SU-DHL-6 (cell line): ENCODE measurements around the gene MPRIP.
A peak's percentile ranks its signal among the peaks of the same experiment; 100 is the strongest.

Experiments
- H2AFZ ChIP-seq: fragments of 200-600 bp; sonication (generic); 2 replicates; pipeline ENCODE4 v1.6.1; 2014; ENCODE audit warnings: low read depth, mild to moderate bottlenecking, moderate library complexity, mixed read lengths, antibody characterized with exemption, low read length; ENCODE audit not compliant: severe bottlenecking
- H3F3A ChIP-seq: fragments of 200-600 bp; shearing (Covaris generic); 2 replicates; pipeline ENCODE4 v1.6.0; 2016; ENCODE audit warnings: antibody characterized with exemption, mild to moderate bottlenecking; ENCODE audit not compliant: insufficient read depth
- H3K27ac ChIP-seq: fragments of 200-600 bp; sonication (generic); 2 replicates; pipeline ENCODE4 v1.5.1; 2016; ENCODE audit warnings: low read depth, mild to moderate bottlenecking, low read length, moderate library complexity, mixed read lengths
- H3K27me3 ChIP-seq: fragments of 200-600 bp; sonication (generic), shearing (Covaris generic); 2 replicates; pipeline ENCODE4 v1.6.0; 2014; ENCODE audit warnings: mild to moderate bottlenecking, low read length
- H3K36me3 ChIP-seq: fragments of 200-600 bp; sonication (generic); 2 replicates; pipeline ENCODE4 v1.6.1; 2014; ENCODE audit warnings: mild to moderate bottlenecking, low read length, mixed read lengths
- H3K4me2 ChIP-seq: fragments of 300-600, 200-600 bp; shearing (Covaris generic), sonication (generic); 2 replicates; pipeline ENCODE4 v1.6.0; 2014; ENCODE audit warnings: low read length, low read depth, mild to moderate bottlenecking; ENCODE audit not compliant: poor library complexity, severe bottlenecking
- H3K4me3 ChIP-seq: fragments of 200-600 bp; sonication (generic); 2 replicates; pipeline ENCODE4 v1.5.1; 2014; ENCODE audit warnings: antibody characterized with exemption, low read length, mild to moderate bottlenecking, mixed read lengths; ENCODE audit not compliant: insufficient read depth, poor library complexity, severe bottlenecking
- H3K79me2 ChIP-seq: fragments of 200-600 bp; sonication (generic); 2 replicates; pipeline ENCODE4 v1.6.1; 2014; ENCODE audit warnings: mild to moderate bottlenecking, low read length, moderate library complexity; ENCODE audit not compliant: insufficient read depth
- H3K9ac ChIP-seq: fragments of 200-600 bp; sonication (generic); 2 replicates; pipeline ENCODE4 v1.7.0; 2014; ENCODE audit warnings: mild to moderate bottlenecking, low read length
- H3K9me2 ChIP-seq: fragments of 200-600 bp; sonication (generic); replicated peaks from 2 replicates; pipeline ENCODE4 v1.6.1; 2014; ENCODE audit warnings: low read length; ENCODE audit not compliant: insufficient read depth
- H3K9me3 ChIP-seq: fragments of 200-600 bp; sonication (generic); 2 replicates; pipeline ENCODE4 v1.6.1; 2014; ENCODE audit warnings: low read length, mixed read lengths; ENCODE audit not compliant: insufficient read depth
- H4K20me1 ChIP-seq: fragments of 200-600 bp; sonication (generic); 2 replicates; pipeline ENCODE4 v1.6.1; 2014; ENCODE audit warnings: low read depth, mild to moderate bottlenecking, antibody characterized with exemption, low read length, moderate library complexity, mixed read lengths
- CTCF ChIP-seq: fragments of 200-600 bp; sonication (generic); IDR thresholded peaks from one replicate; pipeline ENCODE4 v1.5.1; 2017; ENCODE audit warnings: antibody characterized with exemption, mild to moderate bottlenecking, low read length, moderate library complexity; ENCODE audit not compliant: insufficient read depth, poor library complexity, severe bottlenecking
- EZH2phosphoT487 ChIP-seq: fragments of 200-600 bp; sonication (generic), shearing (Covaris generic); conservative IDR thresholded peaks from 2 replicates; pipeline ENCODE4 v1.6.1; 2018; ENCODE audit warnings: mild to moderate bottlenecking, antibody characterized with exemption, low read length, moderate library complexity, mixed read lengths

MPRIP gene

GRCh38 chr17:17036524-17036998, 5.7 kb upstream of the MPRIP start:
- TF ChIP-seq EZH2phosphoT487 (no peak), CTCF (no peak)
- H3K4me2 ChIP-seq: no peak overlapping the region
- no peaks in the 10 kb centered on the region for H3K9me2 ChIP-seq
- no peak overlapping the region for H3K27ac ChIP-seq
- no peaks in the 10 kb centered on the region for H3K36me3 ChIP-seq
- H3K9ac ChIP-seq: no peak overlapping the region
- H3F3A ChIP-seq: no peaks in the 10 kb centered on the region
- no peaks in the 10 kb centered on the region for H3K9me3 ChIP-seq
- H4K20me1 ChIP-seq: no peaks in the 10 kb centered on the region
- H3K4me3 ChIP-seq: no peak overlapping the region
- H3K27me3 ChIP-seq: no peaks in the 10 kb centered on the region
- no peaks in the 10 kb centered on the region for H3K79me2 ChIP-seq
- H2AFZ ChIP-seq: no peak overlapping the region

GRCh38 chr17:17039911-17040310, 2.3 kb upstream of the MPRIP start:
- no peaks in the 10 kb centered on the region for H3K27me3 ChIP-seq
- H3K4me3 ChIP-seq: no peak overlapping the region
- no peak overlapping the region for H3K4me2 ChIP-seq
- no peak overlapping the region for H2AFZ ChIP-seq
- H3K79me2 ChIP-seq: peaks cover 5% of the 10 kb centered on the region; the same call in 1 of the 2 replicates
- H3K36me3 ChIP-seq: no peaks in the 10 kb centered on the region
- no peaks in the 10 kb centered on the region for H3K9me3 ChIP-seq
- H3K27ac ChIP-seq: no peak overlapping the region
- H3F3A ChIP-seq: peaks cover 11% of the 10 kb centered on the region; the same call in 1 of the 2 replicates
- H4K20me1 ChIP-seq: no peaks in the 10 kb centered on the region; the same call in 1 of the 2 replicates
- no peaks in the 10 kb centered on the region for H3K9me2 ChIP-seq
- TF ChIP-seq EZH2phosphoT487 (no peak), CTCF (no peak)
- H3K9ac ChIP-seq: no peak overlapping the region

DNA sequence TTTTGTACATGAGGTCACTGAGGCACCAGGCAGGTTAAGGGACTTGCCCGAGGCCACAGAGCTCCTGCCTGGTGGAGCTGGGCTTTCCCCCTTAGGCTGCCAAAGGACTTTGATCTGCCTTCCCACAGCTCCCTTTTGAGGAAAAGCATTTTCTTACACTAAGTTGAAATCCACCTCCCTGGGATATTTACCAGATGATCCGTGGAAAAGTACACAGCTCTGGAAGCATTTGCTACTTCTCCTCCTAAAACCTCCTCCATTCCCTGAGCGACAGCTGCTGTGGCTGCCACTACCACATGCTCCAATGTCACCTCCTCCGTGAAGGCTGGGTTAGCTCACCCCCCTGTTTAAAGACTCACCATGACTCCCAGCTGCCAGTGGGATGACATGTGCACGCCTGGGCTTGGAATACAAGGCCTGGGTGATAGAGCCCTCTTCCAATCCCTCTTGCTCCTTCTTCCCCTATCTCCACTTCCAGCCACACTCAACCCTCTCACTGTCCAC, 1.2 kb upstream of the MPRIP start:
- Histone ChIP-seq H3K4me2 (peak overlapping the region; percentile 72), H3K27me3 (no peaks in the 10 kb centered on the region), H4K20me1 (peaks cover under 1% of the 10 kb centered on the region; the same call in 1 of the 2 replicates), H3K79me2 (peaks cover 15% of the 10 kb centered on the region), H3K9ac (peak overlapping the region; percentile 56; the same call in 1 of the 2 replicates), H3K9me2 (no peaks in the 10 kb centered on the region), H3K9me3 (no peaks in the 10 kb centered on the region), H2AFZ (peak overlapping the region; percentile 91), H3K4me3 (no peak overlapping the region), H3K36me3 (peaks cover 1% of the 10 kb centered on the region; the same call in 1 of the 2 replicates), H3F3A (peaks cover 11% of the 10 kb centered on the region), H3K27ac (no peak overlapping the region)
- TF ChIP-seq CTCF (no peak), EZH2phosphoT487 (no peak)
